Stimulated activated naive CD4-positive, alpha-beta T cell treated with Interleukin-2 at 50 U/mL for 16 hours (primary cell): Measurements from ENCODE around the gene LRRC52.

ENCODE experiments used
- DNase-seq: peaks from one replicate; lab custom pipeline; 2025; lab: John Stamatoyannopoulos, UW

LRRC52 gene, protein sequence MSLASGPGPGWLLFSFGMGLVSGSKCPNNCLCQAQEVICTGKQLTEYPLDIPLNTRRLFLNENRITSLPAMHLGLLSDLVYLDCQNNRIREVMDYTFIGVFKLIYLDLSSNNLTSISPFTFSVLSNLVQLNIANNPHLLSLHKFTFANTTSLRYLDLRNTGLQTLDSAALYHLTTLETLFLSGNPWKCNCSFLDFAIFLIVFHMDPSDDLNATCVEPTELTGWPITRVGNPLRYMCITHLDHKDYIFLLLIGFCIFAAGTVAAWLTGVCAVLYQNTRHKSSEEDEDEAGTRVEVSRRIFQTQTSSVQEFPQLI

DNA sequence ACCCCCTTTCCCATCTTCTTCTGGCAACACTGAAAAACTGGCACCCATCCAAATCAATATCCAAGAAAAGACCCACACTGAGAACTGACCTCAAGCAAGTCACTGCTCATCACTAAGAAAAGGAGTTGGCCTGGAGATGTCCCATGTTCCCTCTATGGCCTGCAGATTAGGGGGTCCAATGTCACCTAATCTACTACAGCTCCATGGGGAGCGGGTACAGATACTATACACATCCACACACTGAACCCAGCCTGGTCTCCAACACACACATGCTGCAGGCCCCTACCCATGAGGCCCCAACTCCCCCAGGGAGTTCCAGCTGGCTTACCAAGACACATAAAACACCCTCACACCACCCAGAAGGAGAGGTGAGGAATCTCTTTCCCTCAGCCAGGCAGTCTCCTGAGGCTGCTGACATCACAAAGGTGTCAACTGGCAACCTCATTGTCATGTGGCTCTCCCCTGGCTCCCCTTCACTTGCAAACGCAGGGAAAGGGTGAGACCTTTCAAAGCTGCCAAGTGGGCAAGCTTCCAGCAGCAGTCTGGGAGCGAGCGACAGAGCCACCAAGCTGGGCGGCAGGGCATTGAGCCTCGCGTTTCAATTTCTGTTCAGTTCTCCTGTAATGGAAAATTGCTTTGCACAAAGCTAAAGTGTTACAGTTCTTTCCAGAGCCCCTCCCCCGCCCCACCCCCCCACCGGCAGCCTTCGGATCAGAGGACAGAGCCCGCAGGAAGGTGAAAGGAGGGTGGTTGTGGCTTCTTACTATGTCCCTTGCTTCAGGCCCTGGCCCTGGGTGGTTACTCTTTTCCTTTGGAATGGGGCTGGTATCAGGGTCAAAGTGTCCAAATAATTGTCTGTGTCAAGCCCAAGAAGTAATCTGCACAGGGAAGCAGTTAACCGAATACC lies at the start of gene LRRC52:
Gene LRRC52 (plus strand): TSS at position 469 of the 907 bp plus-strand sequence. CDS start 297 bp downstream, at position 766.
- DNase-seq, result no peak

GRCh38 chr1:165494949-165495857 lies 48.6 kb upstream of the LRRC52 start:
- no peak for DNase-seq

GRCh38 chr1:165495858-165496205 lies 48.0 kb upstream of the LRRC52 start:
- DNase-seq, result no peak

DNA sequence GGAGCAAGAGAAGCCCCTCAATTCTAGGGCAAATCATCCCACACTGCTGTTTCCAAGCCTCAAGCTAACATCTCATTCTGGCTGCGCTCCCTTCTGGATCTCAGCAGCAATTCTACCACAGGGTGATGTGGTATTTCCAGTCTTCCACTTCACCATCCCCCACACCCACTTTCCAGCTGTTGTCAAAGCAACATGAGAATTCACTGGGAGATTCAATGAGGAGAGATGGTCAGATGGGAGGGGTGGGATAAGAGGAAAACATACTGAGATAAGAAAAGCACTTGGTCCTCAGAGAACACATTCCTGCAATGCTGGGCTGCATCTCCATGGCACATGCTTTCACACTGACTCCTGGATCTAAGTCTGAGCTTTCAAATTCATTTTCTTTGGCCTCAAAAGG lies 47.3 kb upstream of the LRRC52 start:
- no peak for DNase-seq

GRCh38 chr1:165497069-165498013 lies 46.5 kb upstream of the LRRC52 start:
- DNase-seq, result no peak

- DNase-seq, result no peak
Observed at GRCh38 chr1:165501330-165501969, 42.4 kb upstream of the LRRC52 start.

DNA sequence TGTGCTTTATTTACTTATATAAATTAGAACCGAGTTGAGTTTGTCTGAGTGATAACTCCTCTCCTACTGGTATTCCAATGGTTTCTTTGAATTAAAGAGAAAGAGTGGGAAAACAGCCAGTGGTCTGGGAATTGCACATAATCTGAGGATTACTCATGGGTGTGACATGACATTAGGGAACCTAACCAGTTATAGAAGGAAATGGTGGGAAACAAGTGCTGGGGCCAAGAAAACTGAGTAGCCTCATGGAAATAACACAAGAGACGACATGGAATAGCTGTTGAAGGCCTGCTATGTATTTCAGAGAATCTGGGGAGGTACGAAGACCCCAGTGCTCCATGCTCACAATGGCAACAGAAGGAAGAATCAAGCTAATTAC lies 41.8 kb upstream of the LRRC52 start:
- DNase-seq, result no peak

GRCh38 chr1:165507570-165507969 lies 36.2 kb upstream of the LRRC52 start:
- DNase-seq, result no peak

- no peak for DNase-seq
Observed at GRCh38 chr1:165508291-165508690, 35.5 kb upstream of the LRRC52 start.

GRCh38 chr1:165512816-165513215 lies 31.0 kb upstream of the LRRC52 start:
- no peak for DNase-seq

- DNase-seq, result no peak
Observed at GRCh38 chr1:165516469-165516868, 27.3 kb upstream of the LRRC52 start.

DNA sequence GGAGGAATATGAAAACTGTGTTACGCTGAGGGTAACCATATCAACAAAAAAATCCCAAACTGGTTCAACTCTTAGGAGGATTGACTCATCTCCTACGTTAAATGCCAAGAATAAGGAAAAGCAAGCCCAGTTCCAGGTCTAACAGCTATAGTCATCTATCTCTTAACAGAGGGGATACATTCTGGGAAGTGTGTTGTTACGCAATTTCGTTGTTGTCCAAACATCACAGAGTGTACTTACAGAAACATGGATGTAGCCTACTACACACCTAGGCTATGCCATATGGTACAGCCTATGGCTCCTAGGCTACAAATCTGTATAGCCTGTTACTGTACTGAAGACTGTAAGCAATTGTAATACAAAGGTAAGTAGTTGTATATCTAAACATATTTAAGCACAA lies 23.2 kb upstream of the LRRC52 start:
- no peak for DNase-seq

- no peak for DNase-seq
Observed at GRCh38 chr1:165524639-165525285, 19.0 kb upstream of the LRRC52 start.

- no peak for DNase-seq
Observed at GRCh38 chr1:165525708-165526107, 18.1 kb upstream of the LRRC52 start.

GRCh38 chr1:165527251-165528007 lies 16.4 kb upstream of the LRRC52 start:
- no peak for DNase-seq

GRCh38 chr1:165531021-165531420 lies 12.8 kb upstream of the LRRC52 start:
- DNase-seq, result no peak

DNA sequence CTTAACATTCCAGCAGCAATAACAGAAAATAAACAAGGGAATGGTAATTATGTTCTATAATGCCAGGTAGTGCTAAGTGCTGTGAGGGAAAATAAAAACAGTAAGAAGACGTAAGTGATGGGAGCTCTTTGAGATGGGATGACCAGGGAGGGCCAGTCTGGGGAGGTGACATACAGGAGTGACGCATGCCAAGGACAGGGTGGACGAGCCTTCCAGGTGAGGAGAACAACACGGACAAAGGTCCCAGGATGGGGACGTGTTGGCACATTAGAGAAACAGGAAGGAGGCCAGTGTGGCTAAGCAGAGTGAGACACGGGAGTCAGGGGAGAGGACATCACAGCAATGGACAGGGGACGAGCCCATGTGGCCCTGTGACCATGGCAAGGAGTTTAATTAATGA lies 11.7 kb upstream of the LRRC52 start:
- DNase-seq, result no peak

DNA sequence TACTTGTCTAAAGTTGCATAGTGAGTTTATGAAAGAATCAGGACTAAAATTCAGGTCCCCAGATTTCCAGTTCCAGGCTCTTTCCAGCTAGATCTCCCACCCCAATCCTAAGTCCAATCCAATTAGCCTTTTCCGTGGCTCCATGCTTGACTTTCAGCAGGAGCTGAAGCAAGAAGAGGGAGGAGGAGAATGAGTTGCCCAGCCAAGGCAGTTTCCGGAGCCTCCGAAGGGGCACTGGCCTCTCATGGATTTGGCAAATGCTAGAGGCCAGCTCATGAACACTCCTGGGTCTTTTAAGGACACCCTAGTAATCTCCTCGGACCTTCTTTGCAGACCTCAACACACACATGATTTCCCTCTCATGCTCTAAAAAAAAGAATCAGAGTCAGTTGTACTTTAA lies 10.5 kb upstream of the LRRC52 start:
- no peak for DNase-seq

- DNase-seq, result no peak
Observed at GRCh38 chr1:165536016-165536415, 7.8 kb upstream of the LRRC52 start.
